ENCODE data around the gene MEA1. TPM values are rescaled to one million over a fixed set of nuclear protein-coding genes. Genes with fewer than 3 reads are reported as not detected.

MEA1 gene
- total RNA-seq, 2 donors from 2014 or later = 41.2 to 49.6 TPM

DNA sequence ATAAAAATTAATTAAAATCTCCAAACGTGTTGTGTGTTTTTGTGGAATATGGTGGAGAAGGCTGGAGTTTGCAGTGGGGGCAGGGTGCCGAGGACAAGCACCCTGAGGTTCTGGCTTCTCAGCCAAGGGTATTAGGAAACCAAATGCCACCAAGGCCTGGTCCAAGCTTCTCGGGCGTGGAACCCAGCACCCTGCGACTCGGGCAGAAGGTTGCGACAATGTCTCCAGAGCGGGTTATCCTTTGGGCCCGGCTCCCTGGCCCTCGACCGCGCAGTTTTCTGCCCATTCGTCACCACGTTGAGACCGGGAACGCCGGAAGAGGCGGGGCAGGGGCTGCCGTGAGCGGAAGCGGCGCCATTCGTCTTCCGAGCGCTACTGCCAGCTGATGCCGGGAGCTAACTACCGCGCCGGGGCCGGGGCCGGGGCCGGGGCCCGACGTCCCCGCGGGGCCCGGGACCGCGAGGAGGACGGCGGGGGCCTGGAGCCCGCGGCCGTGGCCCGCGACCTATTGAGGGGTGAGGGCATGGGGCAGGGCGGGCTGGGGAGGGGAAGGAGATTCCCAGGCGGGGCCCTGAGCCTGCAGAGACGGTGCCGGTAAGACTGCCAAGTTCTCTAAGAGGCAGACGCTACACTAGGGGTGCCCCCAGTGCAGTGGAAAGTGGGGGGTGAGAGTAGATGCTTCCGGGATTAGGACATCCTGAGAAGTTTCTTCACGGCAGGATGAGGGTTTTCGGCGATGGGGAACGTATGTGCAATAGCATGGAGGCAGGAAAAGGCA is 7.7 kb upstream of the MEA1 start, which contains the start of gene RRP36:
Gene RRP36, plus strand, starts transcription at position 354 of the 778 bp plus-strand sequence. Its CDS starts 32 bp downstream, at position 386.
- H3K9me3 ChIP-seq = no peaks in the 10 kb centered on the region
- peak within 1 kb of the TSS; percentile 81 to 90 for H3K27ac ChIP-seq
- ATAC-seq (ENCODE audit: insufficient number of reproducible peaks, low FRiP score, low read depth) (peak; percentile 32), DNase-seq (ENCODE audit: low spot score) (peak; percentile 30)
- peak within 1 kb of the TSS; percentile 92 for H3K4me3 ChIP-seq
- H3K36me3 ChIP-seq = peaks cover 40% of the 10 kb centered on the region
- no peaks in the 10 kb centered on the region for H3K27me3 ChIP-seq (replicated peaks; ENCODE audit: insufficient read depth)
- TF ChIP-seq, protein P1, sequence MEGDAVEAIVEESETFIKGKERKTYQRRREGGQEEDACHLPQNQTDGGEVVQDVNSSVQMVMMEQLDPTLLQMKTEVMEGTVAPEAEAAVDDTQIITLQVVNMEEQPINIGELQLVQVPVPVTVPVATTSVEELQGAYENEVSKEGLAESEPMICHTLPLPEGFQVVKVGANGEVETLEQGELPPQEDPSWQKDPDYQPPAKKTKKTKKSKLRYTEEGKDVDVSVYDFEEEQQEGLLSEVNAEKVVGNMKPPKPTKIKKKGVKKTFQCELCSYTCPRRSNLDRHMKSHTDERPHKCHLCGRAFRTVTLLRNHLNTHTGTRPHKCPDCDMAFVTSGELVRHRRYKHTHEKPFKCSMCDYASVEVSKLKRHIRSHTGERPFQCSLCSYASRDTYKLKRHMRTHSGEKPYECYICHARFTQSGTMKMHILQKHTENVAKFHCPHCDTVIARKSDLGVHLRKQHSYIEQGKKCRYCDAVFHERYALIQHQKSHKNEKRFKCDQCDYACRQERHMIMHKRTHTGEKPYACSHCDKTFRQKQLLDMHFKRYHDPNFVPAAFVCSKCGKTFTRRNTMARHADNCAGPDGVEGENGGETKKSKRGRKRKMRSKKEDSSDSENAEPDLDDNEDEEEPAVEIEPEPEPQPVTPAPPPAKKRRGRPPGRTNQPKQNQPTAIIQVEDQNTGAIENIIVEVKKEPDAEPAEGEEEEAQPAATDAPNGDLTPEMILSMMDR (IDR thresholded peaks at IDR 0.05) = no peak
- H3K4me1 ChIP-seq (ENCODE audit: control insufficient read depth in 1 of 2, low read depth in 2 of 2) = peaks cover 19 to 47% of the 10 kb centered on the region in 2 donors

DNA sequence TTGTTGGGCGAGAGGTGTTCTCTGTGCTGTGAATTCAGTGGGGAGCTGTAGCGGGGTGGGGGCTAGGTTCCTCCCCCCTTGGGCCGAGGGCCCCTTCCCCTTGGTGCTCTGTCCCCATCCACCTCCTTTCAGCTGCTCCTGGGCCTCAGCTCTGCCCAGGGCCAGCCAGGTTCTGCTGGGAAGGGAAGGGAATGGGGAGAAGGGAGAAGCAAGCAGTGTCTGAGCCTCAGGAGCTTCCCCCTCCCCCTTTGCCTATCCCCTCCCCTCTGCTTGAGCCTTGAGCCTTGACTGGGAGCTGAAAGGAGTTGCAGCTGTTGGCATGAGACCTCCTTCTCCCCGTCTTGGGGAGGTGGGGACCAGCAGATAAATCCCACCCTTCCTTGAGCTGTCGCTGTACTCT is 7.1 kb upstream of the MEA1 start:
- Histone ChIP-seq H3K27ac (peak overlapping the region; percentile 81 to 90), H3K27me3 (replicated peaks; ENCODE audit: insufficient read depth) (no peaks in the 10 kb centered on the region), H3K36me3 (peaks cover 34% of the 10 kb centered on the region), H3K4me3 (peak overlapping the region; percentile 92), H3K4me1 (ENCODE audit: control insufficient read depth in 1 of 2, low read depth in 2 of 2) (peaks cover 25 to 53% of the 10 kb centered on the region in 2 donors), H3K9me3 (no peaks in the 10 kb centered on the region)
- TF ChIP-seq, protein P1 (IDR thresholded peaks at IDR 0.05) = no peak
- DNase-seq (ENCODE audit: low spot score) (no peak), ATAC-seq (ENCODE audit: insufficient number of reproducible peaks, low FRiP score, low read depth) (no peak)

DNA sequence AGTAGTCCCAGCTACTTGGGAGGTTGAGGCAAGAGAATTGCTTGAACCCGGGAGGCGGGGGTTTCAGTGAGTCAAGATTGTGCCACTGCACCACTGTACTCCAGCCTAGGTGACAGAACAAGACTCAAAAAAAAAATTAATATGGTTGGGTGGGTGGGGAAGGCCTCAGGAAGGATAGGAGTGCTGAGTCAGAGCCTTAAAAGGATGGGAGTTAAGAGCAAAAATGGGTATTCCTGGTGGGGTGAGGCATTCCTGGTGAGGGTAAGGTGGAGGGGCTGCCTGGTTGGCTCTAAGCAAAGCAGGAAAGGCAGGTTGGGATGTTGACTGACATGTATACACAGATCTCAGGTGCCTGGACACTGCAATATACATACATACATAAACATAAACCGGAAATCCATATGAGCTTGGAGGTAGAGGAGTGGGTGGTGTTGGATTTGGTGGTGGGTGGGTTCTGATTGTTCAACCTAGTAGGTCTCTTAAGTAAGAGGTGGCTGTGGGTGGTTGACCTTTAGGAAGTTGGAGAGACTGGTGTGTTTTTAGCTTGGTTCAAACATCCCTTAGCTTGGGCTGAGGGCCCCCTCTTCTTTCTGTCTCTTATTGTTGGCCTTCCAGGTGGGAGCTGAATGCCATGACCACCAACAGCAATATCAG is 6.4 kb upstream of the MEA1 start:
- Histone ChIP-seq H3K36me3 (peaks cover 27% of the 10 kb centered on the region), H3K9me3 (no peaks in the 10 kb centered on the region), H3K27ac (peak overlapping the region; percentile 81 to 90), H3K4me1 (ENCODE audit: control insufficient read depth in 1 of 2, low read depth in 2 of 2) (peaks cover 31 to 59% of the 10 kb centered on the region in 2 donors), H3K27me3 (replicated peaks; ENCODE audit: insufficient read depth) (no peaks in the 10 kb centered on the region), H3K4me3 (no peak overlapping the region)
- ATAC-seq (ENCODE audit: insufficient number of reproducible peaks, low FRiP score, low read depth) (no peak), DNase-seq (ENCODE audit: low spot score) (no peak)
- TF ChIP-seq, protein P1 (IDR thresholded peaks at IDR 0.05) = no peak

DNA sequence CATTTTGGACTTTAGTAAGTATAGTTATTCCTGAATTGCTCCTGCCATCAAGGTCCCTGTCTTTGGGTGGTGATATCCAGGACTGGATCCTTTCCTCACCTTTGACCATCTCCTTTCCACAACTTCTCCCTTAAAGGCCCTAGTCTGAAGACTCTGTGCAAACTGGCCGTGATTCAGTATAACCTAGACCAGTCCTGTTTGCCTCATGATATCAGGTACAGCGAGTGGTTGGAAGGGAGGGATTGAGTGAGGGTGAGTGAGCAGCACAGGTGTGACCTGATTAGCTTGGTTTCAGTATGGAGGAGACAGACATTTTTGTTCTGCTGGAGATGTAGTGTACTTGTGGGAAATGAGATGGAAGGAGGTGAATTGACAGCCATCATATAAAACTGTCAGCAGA is 5.4 kb upstream of the MEA1 start:
- ATAC-seq (ENCODE audit: insufficient number of reproducible peaks, low FRiP score, low read depth) (no peak), DNase-seq (ENCODE audit: low spot score) (no peak)
- Histone ChIP-seq H3K36me3 (peaks cover 22% of the 10 kb centered on the region), H3K4me1 (ENCODE audit: control insufficient read depth in 1 of 2, low read depth in 2 of 2) (peaks cover 37 to 63% of the 10 kb centered on the region in 2 donors), H3K9me3 (no peaks in the 10 kb centered on the region), H3K27ac (no peak overlapping the region), H3K27me3 (replicated peaks; ENCODE audit: insufficient read depth) (no peaks in the 10 kb centered on the region), H3K4me3 (no peak overlapping the region)
- TF ChIP-seq, protein P1 (IDR thresholded peaks at IDR 0.05) = no peak

DNA sequence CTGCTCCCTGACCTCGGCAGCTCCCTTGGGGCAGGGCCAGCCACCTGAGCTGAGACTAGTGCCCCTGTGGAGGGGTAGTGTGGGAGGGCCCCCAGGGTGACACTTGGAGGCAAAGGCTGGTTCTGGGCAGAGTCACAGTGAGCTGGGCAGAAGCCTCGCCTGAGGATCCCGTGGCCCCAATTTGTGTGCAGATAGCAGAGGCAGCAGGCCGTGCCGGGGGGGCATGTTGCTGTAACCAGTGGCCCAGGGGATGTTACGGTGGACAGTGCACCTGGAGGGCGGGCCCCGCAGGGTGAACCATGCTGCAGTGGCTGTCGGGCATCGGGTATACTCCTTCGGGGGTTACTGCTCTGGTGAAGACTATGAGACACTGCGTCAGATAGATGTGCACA is 3.2 kb upstream of the MEA1 start:
- no peak for ATAC-seq (ENCODE audit: insufficient number of reproducible peaks, low FRiP score, low read depth)
- DNase-seq (ENCODE audit: low spot score) = no peak
- Histone ChIP-seq H3K27me3 (replicated peaks; ENCODE audit: insufficient read depth) (no peaks in the 10 kb centered on the region), H3K9me3 (no peaks in the 10 kb centered on the region), H3K36me3 (peaks cover 22% of the 10 kb centered on the region), H3K4me1 (ENCODE audit: control insufficient read depth in 1 of 2, low read depth in 2 of 2) (peaks cover 35 to 57% of the 10 kb centered on the region in 2 donors), H3K27ac (peak overlapping the region; percentile 36 to 39), H3K4me3 (peak overlapping the region; percentile 47)
- TF ChIP-seq, protein P1 (IDR thresholded peaks at IDR 0.05) = no peak
